Measurements from ENCODE around the gene YOD1.

YOD1 gene

GRCh38 chr1:207051191-207051943 is at the start of gene YOD1:
Gene YOD1 (minus strand): TSS chr1:207051208. CDS start chr1:207051030, 178 bp downstream.
- peak; percentile 11 for DNase-seq

DNA sequence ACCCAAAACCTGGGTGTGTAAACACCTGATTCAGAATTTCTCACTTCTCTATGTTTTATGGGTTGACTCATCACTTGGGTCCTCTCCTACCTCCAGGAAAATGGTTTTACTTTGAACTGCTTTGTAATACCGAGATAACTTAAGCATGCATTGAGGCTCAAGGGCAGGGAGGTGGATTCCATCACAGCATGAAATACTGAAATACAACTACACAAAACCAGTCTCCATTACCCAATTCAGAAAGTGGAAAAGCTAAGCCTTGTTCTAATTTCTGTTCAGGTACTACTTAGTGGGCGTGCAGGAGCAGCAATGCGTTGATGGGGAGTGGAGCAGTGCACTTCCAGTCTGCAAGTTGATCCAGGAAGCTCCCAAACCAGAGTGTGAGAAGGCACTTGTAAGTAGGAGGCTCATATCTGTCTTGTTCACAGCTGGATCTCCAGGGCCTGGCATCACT is 46.9 kb upstream of the YOD1 start:
- DNase-seq = peak; percentile 83

- no peak for DNase-seq
Measured at GRCh38 chr1:207093944-207094343, 42.9 kb upstream of the YOD1 start.

- no peak for DNase-seq
Measured at GRCh38 chr1:207091200-207091908, 40.3 kb upstream of the YOD1 start.

- DNase-seq = no peak
Measured at GRCh38 chr1:207089627-207090355, 38.8 kb upstream of the YOD1 start.

DNA sequence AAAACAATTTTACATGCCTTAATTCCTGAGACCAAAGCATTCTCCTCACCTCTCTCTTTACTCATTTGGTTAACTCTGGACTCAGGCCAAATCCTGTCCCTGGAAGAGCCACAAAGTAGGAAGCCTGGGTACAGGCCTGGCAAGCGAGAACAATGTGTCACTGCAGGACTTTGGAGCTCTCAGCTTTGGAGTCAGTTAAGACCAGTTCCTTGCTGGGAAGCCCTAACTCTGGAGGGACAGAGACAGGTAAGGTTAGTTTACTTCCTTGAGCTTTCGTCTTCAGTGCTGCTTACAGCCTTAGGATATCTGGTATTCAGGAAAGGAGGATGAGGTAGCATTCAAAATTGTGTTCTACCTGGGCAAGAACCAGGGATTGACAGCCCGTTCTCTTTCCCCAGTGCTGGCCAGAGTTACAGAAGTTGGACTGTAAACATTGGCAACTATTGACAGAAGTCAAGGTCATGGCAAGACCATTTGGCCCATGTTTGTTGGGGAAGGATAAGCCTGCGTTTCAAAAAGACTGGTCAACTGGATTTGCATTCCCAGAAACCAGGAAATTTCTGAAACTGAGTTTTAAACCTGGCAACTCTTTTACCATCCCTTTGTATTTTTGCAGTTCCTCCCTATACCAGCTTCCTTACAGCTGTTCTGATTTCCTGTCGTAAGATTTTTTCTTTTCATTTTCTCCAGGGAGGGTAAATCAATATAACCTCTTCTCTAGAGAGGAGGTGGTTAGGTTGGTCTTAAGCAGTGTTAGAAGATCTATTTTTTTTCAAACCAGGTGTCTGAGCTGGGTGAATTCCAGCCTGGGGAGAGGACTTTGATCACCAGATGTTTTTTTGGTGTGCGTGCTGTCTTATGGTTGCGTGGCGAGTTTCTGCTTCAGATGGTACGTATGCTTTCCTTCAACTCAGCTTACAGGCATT is 38.0 kb upstream of the YOD1 start, which contains the start of gene C4BPB:
TSS of gene C4BPB (plus strand) at position 160 of the 926 bp plus-strand sequence. CDS start at position 832, 672 bp downstream.
- no peak for DNase-seq

DNA sequence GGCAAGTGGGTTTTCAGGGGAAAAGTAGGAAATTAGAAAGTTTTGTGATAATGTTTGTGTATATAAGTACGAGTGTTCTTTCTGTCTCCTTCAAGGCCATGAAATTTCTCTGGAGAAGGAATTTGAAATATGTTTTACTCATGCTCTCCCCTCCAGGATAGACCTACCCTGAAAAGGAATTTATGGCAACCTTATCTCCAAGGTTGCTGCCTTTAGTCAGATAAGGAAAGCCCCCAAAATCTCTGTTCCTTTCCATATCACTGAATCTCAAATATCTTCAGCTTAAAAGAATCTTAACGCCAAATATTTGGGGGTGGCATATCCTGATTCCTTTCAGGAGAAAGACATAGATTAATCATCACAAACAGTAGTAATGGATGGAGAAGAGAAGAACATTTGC is 37.2 kb upstream of the YOD1 start:
- no peak for DNase-seq

- DNase-seq = no peak
Measured at GRCh38 chr1:207085887-207086286, 34.9 kb upstream of the YOD1 start.

DNA sequence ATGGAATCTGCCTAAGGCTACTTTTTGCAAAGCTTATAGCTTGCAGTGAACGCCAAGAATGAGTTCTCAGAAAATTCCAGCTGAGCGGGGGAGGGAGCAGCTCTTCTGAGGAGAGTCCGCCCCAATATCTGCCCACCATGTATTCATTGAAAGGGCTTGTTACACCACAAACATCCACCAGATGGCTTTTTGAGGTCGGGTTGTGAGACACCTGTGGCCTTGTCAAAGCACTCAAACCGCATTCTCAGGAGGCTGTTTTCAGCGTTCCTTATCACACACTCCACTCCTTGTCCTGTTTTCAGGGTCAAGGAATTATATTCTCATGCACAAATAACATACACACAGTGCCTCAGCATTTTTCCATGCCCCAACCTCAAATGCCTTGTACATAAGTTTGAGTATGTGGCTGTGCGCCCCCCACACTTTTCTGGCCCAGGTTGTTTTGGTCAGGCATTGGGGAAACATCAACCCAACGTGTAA is 33.7 kb upstream of the YOD1 start:
- peak; percentile 69 for DNase-seq

GRCh38 chr1:207084232-207084631 is 33.2 kb upstream of the YOD1 start:
- no peak for DNase-seq

- DNase-seq = no peak
Measured at GRCh38 chr1:207081806-207082205, 30.8 kb upstream of the YOD1 start.

GRCh38 chr1:207081088-207081487 is 30.1 kb upstream of the YOD1 start:
- DNase-seq = no peak

GRCh38 chr1:207079706-207080241 is 28.8 kb upstream of the YOD1 start:
- DNase-seq = no peak

DNA sequence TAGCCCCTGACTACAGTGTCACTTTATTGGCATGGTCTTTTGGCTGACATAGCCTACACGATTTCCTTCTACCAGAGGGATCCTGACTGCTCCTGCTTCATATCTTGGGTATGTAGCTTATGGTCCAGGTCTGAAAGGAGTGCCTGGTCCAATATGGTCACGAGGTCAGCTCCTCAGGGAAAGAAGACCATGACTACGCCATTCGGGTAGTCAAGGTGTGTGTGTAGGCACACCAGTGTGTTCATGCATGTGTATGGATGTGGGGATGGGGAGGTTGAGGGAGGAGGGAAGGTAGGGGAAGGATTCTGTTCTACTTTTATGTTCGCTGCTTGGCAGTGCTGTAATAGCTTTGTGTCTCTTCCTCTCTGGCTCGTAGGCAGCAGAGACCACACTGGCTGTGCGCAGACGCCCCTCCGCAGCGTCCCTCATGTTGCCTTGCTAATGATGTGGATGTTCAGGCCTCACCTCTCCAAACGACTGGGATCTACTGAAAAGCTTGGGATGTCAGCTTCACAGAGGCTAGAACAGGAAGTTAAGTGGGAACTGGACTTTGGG is 27.6 kb upstream of the YOD1 start:
- DNase-seq = no peak

DNA sequence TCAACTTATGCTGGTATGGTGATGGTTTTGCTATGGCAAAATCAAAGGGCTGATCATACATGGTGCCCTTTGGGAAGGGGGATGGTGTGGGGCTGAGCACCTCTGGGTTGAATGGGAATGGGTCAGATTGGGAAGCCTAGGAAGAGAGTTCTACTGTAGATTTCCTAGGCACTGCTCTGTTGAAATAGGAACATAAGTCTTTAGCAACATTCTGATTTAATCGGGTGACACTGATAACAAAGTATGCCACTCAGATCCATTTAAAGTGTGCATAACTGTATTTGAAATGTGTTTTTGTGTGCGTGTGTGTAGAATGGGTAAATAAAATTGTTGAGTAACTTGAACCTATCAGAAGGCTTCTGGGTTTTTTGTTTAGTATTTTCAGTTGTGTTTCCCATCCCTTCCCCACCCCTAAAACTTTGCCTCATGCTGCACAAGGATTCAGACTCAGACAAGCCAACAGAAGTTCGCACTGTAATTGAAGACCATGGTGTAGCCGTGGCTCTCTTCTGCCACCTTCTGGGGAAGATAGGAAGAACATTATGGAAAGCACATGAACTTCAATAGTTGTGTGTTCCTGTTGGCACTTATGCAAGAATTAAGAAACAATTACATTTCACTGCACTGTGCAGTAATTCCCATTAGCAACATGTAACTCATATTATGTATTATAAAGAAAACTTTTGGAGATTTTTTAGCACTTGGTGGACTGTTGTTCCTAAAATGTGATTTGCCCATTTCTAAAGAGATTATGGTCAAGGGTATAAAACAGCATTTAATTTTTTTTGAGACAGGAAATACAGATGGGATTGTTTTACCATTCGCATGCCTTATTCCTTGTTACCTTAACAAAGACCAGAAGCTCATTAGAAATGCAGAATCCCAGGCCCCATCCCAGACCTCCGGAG is 26.7 kb upstream of the YOD1 start:
- peak; percentile 81 for DNase-seq

DNA sequence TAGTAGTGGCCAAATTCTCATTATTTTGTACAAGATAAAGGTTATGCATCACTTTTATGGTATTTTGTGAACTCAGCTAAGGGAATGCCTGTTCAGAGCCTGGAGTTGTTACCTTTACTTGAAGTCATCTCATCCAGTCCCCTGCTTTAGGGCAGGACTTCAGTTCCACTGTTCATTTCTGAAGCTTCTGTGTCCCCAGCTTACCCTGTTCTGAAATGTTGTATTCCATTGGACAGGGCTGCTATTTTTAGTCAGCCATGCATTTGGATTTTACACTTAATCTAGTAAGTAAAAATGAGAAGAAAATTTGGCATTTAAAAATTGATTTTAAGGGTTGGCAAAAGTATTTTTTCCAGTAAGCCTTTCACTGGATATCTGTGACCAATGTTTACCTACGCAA is 26.0 kb upstream of the YOD1 start:
- DNase-seq = no peak

DNA sequence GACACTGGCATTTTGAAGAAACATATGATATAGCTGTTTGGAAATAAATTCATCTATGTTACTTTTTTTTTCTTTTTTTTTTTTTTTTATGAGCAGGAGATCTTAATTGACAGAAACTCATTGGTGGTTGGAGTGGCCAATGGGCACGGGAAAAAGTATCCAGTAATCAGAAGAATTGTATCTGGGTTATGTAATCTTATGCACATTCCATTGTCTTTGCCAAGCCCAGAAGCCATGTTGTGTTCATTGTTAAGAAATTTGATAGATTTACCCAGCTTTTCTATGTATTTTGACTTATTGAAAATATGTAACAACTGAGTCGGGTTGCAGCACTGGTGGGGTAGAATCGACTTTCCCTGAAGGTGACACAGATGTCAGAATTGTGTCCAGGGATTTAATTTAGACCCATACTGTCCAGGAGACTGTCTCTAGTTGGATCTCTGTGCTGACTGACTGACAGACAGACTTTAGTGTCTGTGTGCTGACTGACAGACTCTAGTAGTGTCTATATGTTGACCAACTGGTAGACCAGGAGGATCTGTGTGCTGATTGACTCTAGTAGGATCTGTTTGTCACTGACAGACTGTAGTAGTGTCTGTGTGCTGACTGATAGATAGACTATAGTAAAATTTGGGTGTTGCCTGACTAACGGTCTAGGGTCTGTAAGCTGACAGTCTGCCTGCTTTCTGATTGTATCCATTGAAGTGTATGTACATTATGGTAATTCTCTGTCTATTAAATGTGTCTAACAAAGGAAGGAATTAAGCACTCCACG is 25.4 kb upstream of the YOD1 start:
- no peak for DNase-seq

DNA sequence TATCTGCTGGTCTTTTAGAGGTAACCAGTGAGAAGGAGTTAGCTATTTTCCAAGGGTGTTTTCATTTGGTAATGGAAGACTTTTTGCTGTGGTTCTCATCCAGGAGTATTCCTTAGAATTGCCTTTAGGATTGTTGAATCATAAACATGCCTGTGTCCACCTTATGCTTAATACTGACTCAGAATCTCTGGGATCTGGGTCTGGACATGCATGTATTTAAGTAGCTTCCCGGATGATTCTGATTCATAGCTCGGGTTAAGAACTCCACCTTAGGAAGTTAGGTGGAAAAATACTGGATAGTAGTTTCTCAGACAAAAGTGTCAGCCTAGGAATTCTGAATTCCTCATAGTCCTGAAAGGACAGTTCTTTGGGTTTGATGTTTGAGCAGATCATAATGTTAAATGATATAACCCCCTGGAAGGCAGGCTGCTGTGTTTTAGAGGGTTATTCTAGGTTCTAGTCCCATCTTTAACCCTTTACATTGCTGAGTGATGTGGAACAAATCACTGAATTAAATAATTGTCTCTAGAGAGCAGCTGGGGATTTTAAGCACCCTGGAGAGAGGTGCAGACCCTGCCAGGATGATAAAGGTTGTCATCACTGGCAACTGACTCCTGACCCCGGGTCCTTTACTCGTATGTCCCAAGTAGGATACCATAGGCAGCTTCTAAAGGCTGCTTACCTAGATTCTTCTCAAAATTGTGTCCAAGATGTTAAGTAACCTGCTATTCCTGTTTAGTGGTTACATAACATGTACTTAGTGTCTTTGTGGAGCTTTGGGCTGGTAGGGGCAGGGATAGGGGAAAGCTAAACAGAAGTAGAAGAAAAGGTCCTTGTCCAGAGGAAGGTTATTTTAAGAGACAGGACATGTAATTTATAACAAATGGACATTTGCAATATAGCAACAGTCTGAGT is 23.2 kb upstream of the YOD1 start:
- no peak for DNase-seq

- no peak for DNase-seq
Measured at GRCh38 chr1:207072233-207072632, 21.2 kb upstream of the YOD1 start.
